HG03571 (cell line): ENCODE results near the gene EPHA1.

ENCODE experiments used
- ATAC-seq: cut with Tn5 transposase; IDR thresholded peaks from one replicate; pipeline ENCODE4 v1.9.1; 2021; ENCODE audit not compliant: unreplicated experiment

EPHA1 gene

DNA sequence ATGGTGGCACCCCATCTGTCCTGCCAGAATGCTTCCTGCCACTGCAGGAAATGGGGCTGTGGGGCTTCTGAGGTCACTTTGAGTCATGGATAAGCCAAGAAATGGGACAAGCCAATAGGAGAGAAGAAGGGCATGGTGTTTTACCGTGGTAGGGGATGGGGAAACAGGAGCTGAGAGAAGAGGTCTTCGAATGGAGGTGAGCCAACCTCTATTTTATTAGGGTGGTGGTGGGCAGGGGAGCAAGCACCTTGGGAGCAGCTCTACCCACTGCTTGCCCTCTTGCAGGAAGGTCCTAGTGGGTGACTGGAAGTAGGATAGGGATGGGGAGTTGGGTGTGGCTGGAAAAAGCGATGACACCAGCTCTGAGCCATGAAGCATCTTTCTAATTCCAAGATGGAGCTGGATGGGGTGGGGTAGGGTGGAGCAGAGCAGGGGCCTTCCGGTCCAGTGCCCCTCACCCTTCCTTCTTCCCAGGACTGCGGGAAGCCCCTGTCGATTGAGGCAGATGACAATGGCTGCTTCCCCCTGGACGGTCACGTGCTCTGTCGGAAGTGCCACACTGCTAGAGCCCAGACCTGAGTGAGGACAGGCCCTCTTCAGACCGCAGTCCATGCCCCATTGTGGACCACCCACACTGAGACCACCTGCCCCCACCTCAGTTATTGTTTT is 18.4 kb downstream of the EPHA1 start:
- ATAC-seq: no peak

DNA sequence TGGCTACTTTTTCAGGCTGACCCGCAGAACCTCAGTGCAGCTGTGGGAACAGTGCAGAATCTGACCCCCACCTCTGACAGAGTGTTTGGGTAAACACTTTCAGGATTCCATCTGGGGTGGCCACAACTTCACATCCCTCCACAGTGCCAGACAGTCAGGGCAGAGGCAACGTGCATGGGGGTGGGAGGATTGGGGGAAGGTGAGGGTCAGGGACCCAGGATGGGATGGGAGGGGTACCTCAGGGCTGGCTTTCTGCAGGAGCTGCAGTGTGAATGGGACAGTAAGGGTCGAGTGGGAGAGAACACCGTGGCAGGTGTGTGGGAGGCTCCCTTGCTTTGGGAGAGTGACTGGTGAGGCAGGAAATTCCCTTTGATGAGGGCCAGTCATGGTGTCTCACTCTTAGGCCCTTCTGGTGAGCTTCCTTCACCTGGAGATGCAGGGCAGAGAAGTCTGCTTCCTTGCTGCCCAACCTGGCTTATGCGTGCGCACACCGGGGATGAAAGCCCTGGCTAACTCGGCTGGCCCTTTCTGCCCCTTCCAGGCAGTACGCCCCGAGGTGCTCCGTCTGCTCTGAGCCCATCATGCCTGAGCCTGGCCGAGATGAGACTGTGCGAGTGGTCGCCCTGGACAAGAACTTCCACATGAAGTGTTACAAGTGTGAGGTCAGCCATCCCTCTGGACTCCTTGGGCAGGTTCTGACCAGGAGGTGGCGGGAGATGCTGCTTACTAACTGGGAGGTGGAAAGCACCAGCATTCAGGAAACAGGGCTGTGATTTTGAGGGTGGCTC is 19.1 kb downstream of the EPHA1 start:
- no peak for ATAC-seq

DNA sequence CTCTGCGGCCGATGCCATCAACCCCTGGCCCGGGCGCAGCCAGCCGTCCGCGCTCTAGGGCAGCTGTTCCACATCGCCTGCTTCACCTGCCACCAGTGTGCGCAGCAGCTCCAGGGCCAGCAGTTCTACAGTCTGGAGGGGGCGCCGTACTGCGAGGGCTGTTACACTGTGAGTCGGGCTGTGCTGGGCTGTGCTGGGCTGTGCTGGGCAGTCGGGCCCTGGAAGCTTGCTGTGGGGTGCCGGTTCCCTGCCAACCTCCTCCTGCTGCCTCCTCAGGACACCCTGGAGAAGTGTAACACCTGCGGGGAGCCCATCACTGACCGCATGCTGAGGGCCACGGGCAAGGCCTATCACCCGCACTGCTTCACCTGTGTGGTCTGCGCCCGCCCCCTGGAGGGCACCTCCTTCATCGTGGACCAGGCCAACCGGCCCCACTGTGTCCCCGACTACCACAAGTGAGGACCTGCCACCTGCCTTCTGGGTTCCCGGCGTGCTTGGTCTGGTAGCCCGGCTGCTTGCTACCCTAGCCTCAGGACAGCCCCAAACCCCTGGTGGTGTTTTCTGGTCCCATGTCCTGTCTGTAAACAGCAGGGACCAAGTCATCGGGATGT is 20.1 kb downstream of the EPHA1 start:
- no peak for ATAC-seq

DNA sequence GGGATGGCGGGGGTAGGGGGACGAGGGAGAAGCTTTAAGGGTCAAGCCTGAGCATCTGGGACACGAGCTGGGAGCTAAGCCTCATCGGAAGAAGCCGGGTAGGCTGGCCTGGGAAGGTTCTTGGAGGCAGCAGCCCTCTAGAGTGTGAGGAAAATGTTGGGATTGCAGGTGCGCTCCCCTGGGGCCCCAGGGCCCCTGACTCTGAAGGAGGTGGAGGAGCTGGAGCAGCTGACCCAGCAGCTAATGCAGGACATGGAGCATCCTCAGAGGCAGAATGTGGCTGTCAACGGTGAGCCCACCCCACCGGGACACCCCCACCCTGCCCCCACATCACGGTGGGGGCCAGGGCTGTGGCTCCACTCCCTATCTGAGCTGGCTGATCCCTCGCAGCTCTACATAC is 20.6 kb downstream of the EPHA1 start:
- no peak for ATAC-seq

DNA sequence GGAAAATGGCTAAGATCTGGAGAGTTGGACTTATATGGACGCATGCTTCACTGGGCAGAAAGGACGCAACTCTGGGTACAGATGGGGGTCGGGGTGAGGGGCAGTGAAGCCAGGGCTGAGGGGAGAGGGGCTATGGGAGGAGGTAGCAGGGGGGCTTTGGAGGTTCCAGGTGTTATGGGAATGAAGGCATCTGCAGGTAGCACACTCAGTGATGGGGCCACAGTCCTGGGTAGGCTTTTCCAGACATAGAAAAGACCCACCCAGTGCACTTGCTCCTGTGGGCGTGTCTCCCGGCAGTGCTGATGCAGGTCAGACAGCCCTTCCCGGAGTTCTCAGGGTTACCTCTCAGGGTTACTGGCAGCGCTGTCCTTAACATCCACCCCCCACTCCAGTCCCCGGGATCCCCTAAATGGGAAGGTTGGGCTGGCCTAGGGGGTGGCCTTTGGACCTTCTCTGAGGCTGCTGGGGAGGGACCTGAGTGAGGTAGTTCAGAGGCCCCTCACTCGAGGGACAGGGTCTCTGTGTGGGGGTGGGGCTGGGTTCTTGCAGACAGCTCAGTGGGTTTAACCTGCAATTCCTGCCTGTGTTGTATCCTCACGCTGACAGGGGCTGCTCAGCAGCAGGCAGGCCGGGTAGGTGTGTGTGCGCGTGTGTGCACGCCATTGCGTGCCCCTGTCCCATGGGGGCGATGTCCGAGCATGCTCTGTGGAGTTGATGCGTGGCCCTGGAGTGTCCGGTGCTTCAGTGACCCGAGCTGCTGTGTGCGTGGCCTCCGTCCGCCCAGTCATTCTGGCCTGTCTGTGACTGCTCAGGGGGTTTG is 21.3 kb downstream of the EPHA1 start:
- no peak for ATAC-seq

DNA sequence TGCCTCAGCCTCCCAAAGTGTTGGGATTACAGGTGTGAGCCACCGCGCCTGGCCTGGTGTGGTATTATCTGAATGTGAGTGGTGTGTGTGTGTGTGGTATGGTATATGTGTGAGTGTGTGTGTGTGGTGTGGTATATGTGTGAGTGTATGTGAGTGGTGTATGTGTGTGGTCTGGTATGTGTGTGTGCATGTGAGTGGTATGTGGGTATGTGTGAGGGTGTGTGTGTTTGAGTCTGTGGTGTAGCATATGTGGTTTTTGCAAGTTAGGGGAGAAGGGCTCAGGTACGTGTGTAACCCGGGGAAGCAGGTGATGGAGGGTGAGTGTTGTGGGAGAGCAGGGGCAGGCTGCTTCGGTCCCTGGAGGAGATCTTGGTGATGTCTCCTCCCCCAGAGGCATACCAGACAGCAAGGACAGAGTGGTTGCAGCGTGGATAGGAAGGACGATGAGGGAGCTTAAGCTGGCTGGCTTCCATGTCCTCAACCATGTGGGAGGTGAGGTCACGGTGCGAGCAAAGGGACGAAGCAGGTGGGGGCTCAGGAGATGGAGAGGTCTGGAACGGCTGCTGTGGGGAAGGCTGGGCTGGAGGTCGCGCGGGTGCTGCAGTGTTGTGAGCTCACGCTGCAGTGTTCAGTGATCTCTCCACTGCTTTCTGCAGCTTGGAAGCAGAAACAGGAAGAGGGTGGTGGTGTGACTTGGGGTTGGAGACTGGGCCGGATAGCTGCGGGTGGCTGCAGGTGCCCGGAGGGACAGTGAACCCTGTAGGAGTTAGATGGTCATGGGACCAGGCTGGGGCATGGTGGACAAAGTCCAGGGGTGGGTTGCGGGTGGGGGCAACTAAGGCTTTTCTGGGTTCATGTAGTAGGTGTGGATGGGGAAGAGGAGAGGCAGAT is 22.5 kb downstream of the EPHA1 start:
- peak; percentile 51 for ATAC-seq

DNA sequence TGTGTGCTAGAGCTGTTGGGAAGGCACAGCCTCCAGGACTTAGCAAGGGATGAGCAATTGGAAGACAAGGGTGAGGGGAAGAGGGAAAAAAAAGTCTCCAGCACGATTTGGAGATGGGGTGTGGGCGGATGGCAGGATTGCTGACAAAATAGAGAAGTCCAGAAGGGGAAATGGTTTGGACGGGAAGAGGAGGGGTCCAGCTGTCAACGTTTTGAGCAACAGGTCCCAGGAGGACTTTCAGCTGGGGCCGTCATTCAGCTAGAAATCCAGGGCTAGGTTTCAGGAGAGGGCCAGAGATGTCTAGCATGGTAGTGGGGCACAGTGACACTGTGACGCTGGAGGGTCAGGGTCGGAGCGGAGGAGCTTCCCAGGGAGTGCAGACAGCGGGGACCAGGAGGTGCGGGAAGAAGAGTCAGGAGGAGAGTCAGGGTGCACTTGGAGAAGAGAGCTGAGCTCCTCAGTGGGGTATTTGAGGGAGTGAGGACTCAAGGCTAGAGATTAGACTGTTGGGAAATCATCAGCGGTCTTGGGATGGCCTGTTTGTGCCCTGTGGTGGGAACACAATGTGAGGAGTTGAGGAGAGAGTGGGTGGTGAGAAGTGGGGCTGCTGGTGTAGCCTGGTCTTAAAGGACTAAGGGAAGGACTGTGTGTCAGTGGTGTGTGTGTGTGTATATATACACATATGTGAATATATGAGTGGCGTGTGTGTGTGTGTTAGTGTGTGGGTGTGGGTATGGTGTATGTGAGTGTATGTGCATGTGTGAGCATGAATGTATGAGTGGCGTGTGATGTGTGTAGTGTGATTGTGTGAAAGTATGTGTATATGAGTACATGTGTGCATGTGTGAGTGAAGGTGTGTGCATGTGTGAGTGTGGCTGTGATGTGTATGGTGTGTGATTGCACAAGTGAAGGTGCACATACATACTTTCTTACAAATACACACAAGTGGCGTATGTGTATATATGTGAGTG is 23.7 kb downstream of the EPHA1 start:
- no peak for ATAC-seq

DNA sequence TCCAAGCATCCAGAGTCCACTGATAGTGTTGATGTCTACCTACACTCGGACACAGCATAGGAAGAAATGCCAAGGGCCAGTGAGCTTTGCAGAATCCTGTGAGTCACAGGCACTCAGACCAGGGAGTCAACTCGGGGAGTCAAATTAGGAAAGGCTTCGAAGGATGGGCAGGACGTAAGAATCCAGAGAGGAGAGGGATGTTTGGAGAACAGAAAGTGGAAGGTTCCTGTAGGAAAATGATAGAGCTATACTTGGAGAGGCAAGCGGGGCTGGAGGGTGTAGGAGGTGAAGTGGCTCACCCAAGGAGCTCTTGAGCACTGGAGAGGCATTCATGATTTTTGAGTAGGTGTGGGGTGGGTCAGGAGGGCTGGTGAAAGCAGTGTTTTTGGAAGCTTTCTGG is 24.5 kb downstream of the EPHA1 start:
- ATAC-seq: no peak

DNA sequence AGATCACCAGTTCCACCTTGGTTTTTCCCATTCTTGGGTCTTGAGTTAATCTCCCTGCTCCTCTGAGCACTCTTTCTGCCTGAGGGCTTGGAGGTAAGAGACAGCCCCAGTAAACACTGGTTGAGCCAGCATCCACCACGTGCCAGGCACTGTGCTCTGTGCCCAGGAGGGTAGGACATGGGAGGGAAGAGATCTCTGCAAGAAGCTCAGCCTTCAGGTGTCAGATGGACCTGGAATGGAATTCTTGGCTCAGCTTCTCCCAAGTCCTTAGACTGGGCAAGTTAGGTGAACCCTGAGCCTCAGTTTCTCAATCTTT is 25.1 kb downstream of the EPHA1 start:
- ATAC-seq: no peak

DNA sequence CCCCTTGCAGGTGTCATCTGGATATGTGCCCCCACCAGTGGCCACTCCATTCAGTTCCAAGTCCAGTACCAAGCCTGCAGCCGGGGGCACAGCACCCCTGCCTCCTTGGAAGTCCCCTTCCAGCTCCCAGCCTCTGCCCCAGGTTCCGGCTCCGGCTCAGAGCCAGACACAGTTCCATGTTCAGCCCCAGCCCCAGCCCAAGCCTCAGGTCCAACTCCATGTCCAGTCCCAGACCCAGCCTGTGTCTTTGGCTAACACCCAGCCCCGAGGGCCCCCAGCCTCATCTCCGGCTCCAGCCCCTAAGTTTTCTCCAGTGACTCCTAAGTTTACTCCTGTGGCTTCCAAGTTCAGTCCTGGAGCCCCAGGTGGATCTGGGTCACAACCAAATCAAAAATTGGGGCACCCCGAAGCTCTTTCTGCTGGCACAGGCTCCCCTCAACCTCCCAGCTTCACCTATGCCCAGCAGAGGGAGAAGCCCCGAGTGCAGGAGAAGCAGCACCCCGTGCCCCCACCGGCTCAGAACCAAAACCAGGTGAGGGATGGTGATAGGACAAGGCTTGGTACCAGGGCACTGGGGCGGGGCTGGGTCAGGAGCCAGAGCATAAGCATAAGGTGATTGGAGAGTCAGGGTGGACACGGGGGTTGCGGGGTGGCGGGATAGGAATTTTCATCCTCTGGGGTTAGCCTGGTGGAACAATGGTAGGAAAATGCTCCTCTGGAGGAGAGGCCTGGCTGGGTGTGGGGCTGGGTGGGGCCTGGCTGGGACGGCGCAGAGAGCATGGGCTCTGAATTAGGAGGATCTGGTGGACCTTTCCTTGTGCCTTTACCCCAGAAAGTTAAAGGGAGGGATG is 25.6 kb downstream of the EPHA1 start:
- no peak for ATAC-seq

DNA sequence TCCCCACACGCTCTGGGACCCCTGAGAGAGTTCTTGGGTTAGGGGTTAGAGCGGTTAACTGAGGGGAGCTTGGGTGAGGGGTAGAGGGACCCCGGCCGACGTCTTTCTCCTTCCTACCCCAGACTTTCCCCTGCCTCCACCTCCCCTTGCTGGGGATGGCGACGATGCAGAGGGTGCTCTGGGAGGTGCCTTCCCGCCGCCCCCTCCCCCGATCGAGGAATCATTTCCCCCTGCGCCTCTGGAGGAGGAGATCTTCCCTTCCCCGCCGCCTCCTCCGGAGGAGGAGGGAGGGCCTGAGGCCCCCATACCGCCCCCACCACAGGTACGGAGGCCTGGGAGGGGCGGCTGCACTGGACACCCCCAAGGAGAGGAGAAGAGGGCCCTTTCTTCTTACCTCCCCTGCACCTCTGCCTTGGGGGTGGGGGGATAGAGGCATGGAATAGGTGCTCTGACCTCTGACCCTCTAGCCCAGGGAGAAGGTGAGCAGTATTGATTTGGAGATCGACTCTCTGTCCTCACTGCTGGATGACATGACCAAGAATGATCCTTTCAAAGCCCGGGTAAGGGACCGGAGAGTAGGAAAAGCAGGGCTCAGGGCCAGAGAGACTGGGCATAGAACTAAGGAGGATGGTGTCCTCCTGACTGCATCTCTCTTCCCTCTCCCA is 26.4 kb downstream of the EPHA1 start:
- no peak for ATAC-seq

DNA sequence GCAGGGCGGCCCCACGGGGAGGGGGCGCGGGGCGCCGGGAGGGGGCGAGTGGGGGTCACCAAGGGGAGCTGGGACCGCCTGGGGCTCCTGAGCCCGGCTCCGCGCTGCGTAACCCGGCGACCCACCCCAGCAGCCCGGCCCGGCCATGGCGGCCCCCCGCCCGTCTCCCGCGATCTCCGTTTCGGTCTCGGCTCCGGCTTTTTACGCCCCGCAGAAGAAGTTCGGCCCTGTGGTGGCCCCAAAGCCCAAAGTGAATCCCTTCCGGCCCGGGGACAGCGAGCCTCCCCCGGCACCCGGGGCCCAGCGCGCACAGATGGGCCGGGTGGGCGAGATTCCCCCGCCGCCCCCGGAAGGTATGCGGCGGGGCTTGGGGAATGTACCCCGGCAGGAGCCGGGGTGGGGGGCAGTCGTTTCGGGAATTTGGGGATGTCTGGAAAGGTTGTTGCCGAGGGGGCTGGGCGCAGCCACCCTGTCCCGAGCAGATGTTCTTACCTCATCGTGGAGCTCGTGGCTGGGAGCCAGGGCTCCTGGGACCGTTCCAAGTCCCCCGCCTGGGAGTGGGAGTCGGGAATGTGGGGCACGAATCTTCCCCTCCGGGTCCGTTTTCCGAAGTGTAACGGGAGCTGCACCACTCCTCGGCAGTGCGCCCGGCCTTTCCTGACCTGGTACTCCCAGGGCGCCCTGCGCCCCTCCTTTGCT is 27.1 kb downstream of the EPHA1 start:
- ATAC-seq: peak; percentile 11

DNA sequence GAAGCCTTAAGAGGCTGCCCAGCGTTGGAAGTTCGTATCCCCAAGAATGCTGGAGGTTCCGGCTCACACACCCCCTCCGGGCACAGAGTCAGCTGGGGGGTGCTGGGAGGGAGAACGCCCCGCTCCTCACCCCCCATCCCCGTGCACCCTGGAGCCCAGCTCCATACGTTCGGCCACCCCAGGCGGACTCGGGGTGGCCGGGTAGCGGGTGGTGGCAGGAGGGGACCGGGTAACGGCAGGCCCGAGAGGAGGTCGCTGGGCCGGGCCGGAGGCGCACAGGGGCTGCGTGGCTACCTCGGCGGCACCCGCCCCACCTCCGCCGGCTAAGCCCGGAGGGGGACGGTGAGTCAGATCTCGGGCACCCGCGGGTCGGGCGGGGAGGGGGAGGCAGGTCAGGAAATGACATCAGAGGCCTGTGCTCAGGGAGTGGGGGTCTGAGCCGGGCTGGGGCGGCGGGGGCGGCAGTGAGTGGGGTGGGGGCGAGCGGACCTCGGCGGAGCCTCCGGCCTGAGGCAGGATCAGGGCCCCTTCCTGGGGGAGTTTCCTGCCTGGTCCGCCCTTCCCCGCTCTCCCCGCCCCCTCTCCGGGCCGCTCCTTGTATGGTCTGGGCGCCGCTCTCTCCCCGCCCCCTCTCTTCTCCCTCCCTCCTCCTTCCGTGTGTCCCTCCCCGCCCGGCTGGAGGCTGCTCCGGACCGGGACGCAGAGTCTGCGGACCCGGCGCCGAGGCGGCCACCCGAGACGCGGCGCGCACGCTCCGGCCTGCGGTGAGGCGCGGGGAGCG is 27.8 kb downstream of the EPHA1 start, which contains the start of gene ZYX:
Gene ZYX (plus strand): TSS at position 700 of the 781 bp plus-strand sequence. CDS start 227 bp downstream, outside the sequence.
- peak; percentile 80 for ATAC-seq

DNA sequence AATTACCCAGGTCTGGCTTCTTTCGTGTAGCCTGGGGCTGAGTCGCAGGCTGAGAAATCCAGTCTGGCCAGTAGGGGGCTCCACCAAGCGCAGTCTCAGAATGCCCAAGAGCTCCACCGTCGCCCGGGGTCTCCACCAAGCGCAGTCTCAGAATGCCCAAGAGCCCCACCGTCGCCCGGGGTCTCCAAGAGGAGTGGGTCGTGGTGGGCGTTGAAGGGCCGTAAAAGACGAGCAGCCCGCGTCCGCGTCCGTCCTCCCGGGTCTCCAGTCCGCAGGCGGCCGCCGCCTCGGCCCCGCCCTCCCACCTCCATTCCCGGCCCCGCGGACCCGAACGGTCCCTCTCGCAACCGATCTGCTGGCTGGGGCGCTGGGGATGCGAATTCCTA is 28.4 kb downstream of the EPHA1 start:
- ATAC-seq: peak; percentile 47

DNA sequence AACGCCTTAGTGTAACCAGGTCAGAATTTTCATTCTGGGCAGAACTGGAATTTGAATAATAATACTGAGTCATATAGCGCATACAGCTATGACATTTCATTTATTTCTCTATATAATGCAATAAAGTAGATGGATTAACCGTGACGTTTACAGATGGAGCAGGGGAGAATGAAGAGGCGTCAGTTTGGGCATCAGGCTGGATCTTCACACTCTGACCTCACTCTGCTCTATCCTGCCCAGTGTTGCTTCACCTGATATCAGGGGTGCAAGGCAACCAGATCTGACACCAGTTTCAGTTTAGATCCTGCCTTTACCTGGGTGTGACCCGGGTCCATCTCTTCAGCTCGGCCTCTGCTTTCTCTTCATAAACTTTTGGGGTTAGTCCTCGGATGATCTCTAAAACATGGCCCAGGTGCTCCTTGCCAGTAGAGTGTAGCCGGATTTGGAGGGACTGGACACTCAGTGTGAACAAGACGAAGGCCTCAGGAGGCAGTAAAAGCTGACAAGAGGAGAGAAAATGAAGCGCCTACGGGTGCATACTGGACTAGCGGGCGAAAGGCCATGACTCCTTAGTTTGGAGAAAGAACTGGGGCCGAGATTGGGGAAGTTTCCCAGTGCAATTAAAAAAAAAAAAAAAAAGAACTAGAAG is 28.9 kb downstream of the EPHA1 start:
- peak; percentile 5 for ATAC-seq

DNA sequence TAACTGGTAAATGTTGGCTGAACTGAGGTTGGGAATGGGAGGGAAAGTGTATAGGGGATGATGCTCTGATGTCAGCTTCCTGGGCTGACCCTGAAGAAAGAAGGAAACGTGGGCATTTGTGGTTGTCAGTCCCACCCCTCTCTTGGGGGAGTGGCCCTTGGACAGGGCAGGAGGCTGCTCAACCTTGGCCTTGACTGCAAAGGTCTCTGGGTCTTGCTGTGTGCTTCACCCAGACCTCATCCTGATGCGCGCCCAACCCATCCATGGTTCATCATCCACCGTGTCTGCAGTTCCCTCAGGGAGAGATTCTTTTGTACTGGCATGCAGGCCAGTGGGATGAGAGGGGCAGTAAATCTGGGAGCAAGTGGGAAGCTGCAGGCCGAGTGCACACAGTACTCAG is 32.3 kb downstream of the EPHA1 start:
- no peak for ATAC-seq
